GM12892 (cell line): Measurements from ENCODE around the gene MAGI2.

Source experiments
- POLR2A ChIP-seq: IDR thresholded peaks from 2 replicates; pipeline ENCODE4 v1.6.1; 2011; ENCODE audit warnings: low read depth, low read length, control low read depth
- POLR2AphosphoS5 ChIP-seq: IDR thresholded peaks from 2 replicates; pipeline ENCODE4 v1.6.1; 2011; ENCODE audit warnings: low read depth, low read length, control low read depth

GRCh38 chr7:78970440-78970916 lies 483.0 kb downstream of the MAGI2 start:
- TF ChIP-seq POLR2A (no peak), POLR2AphosphoS5 (no peak)
